GM18498 (cell line): ENCODE measurements around the gene ERC1.

Experiments
- ATAC-seq: cut with Tn5 transposase; IDR thresholded peaks from one replicate; pipeline ENCODE4 v1.9.1; 2021; ENCODE audit warnings: mild to moderate bottlenecking, moderate library complexity; ENCODE audit not compliant: unreplicated experiment

Gene ERC1

GRCh38 chr12:1467710-1468109, 476.7 kb downstream of the ERC1 start:
- no peak for ATAC-seq

DNA sequence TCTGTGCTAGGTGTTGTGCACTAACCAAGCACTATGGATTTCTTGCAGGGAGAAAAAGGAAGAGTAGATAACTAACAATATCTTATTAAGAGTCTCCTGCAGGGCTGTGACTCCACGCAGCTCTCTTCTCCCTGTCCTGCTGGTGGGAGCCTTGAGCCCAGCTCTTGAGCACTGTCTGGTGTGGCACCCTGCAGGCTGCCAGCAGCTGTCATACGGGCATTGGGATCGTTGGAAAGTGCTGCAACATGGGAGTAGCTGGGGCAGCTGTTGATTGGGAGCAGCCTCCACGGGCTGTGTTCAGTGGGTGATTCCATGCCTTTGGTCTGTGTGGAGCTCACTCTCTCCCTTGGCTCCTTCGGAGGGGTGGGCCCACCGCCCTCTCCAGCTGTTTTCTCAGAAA, 478.0 kb downstream of the ERC1 start:
- ATAC-seq, result no peak

GRCh38 chr12:1470051-1470450, 479.0 kb downstream of the ERC1 start:
- no peak for ATAC-seq

DNA sequence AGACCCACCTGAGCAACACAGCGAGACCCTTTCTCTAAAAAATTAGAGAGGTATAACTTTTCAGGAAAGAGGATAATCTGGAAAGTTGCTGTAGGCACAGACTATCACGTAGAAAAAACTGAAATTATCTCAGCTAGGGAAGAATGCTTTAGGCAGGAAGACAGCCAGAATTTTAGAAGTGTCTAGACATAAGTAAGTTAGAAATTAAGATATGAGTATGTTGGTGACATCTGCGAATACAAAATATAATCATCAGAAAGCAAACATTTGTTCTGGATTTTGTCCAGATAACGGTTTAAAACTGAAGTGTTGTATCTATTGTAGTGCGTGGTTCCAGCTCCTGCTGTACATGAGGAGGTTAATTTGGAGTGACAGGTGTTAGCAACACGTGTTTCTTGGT, 480.2 kb downstream of the ERC1 start:
- ATAC-seq, result no peak

DNA sequence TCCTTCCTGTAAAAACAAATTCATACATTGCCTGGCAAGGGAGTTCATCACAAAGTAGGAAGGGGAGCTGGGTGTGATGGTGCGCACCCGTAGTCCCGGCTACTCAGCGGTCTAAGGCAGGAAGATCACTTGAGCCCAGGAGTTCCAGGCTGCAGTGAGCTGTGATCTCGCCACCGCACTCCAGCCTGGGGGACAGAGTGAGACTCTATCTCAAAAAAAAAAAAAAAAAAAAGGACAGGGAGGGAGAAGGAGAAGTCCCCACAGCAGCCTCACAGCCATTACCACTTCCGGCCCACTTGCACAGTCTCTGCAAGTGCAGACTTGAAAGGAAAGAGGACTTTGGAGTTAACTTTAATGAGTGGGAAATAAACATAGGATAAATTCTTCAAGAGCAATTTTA, 482.4 kb downstream of the ERC1 start:
- ATAC-seq, result no peak

- ATAC-seq, result no peak
Observed at GRCh38 chr12:1474041-1474573, 483.1 kb downstream of the ERC1 start.

DNA sequence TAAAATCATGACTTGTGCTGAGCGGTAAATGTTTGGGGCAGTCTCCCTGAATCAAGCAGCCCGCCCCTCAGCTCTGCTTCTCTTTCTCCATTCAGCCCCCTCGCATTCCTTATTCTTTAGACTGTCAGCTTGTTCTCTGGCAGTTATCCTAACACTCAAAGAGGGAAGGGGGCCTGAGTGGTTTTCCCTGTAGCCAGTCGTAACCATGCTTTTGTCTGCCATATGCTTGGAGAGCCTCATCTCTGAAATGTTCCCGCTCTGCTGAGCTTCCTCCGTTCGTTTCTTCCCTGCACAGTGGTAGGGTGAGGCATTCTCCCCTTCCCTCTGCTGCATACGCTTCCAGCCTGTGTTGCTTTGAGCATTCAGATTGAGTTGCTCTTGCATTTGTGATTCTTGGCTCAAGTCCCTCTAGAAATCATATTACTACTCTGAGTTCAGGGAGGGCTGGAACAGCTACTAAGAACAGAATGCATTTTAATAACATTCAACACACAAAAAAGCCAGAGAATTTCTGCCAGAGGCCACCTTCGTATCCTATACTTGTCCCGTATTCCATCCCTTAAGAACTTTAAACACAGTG, 483.6 kb downstream of the ERC1 start:
- no peak for ATAC-seq

DNA sequence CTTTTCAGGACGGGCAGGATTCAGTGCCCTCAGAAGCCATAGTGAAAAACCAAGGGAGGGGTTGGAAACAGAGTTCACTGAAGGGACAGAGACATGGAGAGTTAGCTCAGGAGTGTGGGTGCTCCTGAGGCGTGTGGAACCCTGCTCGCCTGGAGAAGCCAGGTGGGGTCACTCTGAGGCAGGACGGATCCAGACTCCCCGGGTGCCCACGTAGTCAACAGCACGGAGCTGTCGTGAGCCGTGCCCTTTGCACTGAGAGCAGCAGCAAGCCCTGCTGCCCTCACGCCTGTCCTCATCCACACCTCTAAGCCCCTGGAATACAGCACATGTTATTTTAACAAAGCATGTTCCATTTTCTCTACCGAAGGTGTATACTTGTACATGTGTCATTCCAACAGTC, 488.6 kb downstream of the ERC1 start:
- no peak for ATAC-seq

GRCh38 chr12:1481326-1481725, 490.3 kb downstream of the ERC1 start:
- ATAC-seq, result no peak

DNA sequence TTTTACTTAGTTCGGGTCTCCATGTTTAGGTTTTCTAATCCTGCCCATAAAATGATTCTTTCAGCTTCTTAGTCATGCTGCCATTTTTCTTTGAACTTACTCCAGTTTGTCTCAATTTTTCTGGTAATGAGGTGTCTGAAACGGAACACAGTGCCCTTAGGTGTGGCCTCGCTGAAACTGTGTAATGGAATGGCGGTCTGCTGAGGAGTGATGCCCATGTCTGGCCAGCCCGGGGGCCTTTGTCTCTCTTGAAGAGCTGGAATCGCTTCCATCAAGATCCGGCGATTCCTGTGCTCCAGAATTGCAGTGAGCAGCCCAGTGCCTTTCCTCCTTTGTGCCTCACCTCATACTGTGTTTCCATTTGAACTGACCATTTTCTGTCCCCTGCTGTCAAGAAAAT, 490.9 kb downstream of the ERC1 start:
- ATAC-seq, result no peak

DNA sequence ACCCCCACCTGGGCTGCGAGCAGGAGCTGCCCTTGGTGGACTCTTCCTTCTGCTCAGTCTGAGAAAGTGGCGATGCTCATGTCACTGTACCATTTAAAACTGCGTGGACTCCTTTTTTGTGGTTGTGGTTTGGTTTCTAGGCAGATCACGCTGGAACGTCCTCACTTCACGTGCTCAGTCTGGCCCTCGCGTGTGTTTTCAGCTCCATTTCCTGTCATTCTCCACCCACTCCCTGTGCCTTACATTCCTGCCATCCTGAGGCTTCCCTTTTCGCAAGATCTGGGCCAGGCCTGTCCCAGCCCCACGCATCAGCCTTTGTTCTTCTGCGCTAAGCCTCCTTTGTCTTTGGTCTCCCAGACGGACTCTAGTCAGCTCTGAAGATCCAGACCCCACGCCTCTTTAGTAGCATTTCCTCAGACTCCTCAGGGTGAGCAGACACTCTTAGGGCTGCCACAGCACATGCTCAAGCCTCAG, 497.9 kb downstream of the ERC1 start:
- ATAC-seq, result no peak

DNA sequence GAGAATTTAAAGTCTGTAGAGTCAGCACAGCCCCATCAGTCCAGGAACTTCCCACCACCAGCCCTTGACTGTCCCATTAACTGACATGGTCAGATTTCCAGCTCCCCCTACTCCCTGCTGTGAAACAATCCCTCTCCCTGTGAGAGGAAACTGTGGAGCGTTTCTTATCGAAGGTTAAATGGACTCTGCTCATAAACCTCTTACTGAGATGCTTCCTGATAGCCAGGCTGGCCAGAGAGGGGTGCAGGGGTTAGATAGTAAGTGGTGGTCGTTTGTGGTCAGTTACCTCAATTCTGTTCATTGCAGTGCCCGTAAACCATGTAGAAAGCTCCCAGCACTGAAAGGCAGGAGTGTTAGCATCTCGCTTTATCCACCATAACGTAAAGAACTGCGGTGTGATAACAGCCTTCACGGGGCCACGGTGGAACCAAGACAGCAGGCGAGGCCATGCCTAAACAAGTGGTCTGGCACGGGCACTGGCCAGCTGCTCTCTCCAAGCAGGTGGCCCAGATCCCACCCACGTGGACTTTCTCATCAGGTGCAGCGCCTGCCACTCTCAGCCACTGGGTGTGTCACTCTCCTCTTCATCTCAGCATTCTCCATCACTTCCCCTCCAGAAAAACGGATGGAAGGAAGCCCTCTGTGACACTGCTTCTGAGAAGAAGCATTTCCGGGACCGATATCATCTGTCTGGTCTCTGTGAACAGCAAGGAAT, 501.1 kb downstream of the ERC1 start:
- ATAC-seq, result no peak

- no peak for ATAC-seq
Observed at GRCh38 chr12:1493781-1494565, 502.9 kb downstream of the ERC1 start.

DNA sequence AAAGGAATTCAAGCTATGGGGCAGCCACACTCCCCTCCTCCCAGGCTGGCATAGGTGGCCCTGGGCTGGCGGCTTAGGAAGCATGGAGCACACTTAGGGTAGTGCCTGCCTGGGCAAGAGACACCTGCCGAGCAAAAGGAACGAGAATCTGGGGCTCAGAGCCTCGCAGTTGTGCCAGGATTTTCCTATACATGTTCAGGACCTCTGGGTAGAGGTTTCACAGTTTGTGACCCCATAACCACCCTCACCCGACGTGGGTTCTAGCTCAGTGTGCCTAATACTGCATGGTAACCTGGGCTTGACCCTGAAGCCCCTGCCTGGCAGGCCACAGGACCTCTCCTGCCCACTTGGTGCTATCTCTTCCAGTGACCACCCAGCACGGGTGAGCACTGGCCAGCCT, 503.8 kb downstream of the ERC1 start:
- ATAC-seq, result no peak

DNA sequence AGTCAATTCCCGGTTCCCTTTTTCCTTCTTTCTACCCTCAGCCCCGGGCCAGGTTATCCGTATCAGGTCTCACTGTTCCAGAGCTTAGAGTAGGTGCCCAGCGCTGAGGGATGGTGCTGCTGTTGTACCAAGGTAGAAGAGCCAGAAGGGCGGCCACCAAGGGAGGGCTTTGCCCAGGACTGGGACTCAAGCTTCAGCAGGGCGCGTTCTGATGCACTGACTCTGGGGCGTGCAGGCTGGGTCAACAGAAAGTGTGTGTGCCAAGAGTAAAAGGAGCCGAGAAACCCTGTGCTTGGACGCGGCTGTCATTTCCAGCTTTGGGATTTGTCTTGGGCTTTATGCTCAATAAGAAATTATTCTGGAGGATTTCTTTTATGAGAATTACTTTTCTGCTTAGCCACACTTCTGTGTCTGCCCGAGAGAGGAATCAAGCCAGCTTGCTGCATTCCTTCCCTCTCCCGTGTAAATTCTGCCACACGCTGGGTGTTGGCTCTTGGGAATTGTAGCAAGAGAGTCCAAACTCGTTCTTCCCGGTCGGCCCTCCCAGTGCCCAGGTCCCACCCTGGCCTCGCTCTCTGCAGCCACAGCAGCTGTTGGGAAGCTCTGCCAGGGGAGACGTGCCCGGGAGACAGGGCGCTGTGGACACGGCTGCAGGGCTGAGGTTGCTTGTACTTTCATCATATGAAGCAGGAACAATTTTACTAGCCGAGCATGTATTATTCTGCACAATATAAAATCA, 505.3 kb downstream of the ERC1 start:
- ATAC-seq, result no peak

- no peak for ATAC-seq
Observed at GRCh38 chr12:1497161-1497560, 506.1 kb downstream of the ERC1 start.

DNA sequence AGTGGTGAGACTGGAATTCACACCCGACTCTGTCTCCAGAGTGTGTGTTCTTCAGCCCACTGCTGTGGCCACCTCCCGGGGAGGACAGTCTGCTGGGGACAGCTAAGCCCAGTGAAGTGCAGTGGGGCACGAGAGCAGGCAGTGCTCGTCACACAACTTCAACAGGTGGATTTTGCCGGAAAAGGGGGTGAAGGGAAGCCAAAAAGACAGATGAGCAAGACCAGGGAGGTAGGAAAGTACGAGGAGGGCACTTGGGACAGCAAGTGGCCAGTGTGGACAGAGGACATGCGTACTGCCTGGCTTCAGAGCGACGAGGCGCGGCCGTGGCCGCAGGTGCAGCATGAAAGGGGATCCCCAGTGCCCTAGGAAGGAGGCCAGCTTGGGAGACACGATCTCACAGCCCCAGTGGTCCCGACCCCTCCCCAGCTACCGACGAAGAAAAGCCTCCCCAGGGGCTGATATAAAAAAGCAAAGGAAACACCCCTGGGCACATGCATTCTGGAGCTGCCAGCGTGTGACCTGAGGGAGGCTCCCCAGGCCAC, 507.2 kb downstream of the ERC1 start:
- ATAC-seq, result no peak

DNA sequence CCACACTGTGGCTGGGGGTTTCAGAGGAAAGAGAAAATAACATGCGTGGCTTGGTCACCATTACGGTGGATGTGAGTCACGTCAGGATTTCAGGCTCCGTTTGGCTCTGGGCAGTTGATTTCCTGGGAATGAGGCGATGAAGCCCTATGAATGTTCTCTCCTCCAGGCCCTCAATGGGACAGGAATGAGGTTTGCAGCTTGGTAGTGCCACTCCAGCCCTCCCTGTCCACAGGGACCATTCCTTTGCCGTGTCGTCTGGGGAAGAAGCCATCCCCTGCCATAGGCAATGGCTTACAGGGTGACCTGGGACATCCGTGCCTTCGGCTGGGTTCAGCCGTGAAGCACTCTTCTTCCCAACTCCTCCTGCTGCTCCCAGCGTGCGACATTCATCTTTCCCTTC, 508.3 kb downstream of the ERC1 start:
- no peak for ATAC-seq

- no peak for ATAC-seq
Observed at GRCh38 chr12:1500095-1500801, 509.2 kb downstream of the ERC1 start.

DNA sequence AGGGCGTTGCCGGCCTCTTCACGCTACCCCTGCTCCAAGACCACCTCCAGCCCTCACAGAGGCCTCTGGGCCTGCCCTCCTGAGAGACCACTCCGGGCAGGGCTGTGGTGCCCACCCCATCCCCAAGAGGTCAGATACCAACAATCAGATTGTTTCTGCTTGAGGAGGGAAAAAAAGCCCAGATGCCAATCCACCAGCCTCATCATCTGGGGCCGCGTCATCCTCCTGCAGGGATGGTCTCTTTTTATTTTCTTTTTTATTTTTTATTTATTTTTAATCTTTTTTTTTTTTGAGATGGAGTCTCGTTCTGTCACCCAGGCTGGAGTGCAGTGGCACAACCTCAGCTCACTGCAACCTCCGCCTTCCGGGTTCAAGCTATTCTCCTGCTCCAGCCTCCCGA, 510.0 kb downstream of the ERC1 start:
- ATAC-seq, result no peak
